Pulmonary artery endothelial cell (primary cell): Measurements from ENCODE around the gene LSM10. TPM values are rescaled to one million over a fixed set of nuclear protein-coding genes. Genes with fewer than 3 reads are reported as not detected.

Source experiments
- DNase-seq: peaks from one replicate; pipeline ENCODE4 v3.0.0-alpha.2; 2011; ENCODE audit warnings: low read depth, low spot score
- total RNA-seq: library from RNA; depleted of rRNA; stranded (reverse); fragments of >200 nt; gene quantifications from 2 replicates; pipeline ENCODE4 v1.2.3, GENCODE V29; 2014

Gene LSM10
- total RNA-seq, 1 donor from 2014 or later = 12.3 TPM

DNA sequence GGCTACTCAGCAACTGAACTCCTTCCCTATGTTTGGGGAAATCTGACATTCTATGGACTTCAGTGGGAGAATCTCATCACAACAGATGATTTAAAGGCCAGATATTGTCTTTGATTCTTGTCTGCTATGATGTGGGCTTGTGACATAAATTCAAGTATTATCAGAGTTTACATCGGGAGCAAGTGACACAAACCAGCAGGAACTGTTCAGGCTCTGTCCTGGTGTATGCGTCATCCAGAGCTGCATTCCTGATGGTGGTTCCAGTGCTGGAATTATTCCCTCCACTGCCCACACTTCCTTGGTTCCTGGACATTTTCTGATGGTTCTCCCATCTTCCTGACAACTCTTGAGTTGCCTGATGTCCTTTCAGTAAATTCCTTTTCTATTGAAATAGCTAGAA lies 10.8 kb upstream of the LSM10 start:
- DNase-seq = no peak

GRCh38 chr1:36406440-36406839 lies 8.7 kb upstream of the LSM10 start:
- DNase-seq = no peak

DNA sequence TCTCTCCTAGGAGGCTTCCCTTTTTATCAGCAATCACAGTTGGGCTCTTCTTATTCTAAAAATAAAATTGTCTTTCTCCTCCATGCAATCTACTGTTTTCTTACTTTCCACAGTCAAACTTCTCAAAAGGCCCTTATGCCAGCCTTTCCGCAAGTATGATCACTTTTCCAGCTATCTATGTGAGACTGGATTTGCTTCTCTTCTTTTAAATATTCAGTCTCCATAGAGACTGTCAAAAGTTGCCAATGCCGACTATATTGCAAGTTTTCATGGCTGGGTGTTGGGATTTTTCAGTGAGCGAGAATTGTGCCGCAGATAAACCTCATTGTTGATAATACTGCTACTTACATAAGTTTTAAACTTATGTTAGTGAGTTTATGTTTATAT lies 4.8 kb upstream of the LSM10 start:
- DNase-seq = no peak

- DNase-seq = no peak
Measured at GRCh38 chr1:36401602-36402503, 4.1 kb upstream of the LSM10 start.

- DNase-seq = no peak
Measured at GRCh38 chr1:36400825-36401601, 3.3 kb upstream of the LSM10 start.

GRCh38 chr1:36400514-36400824 lies 2.8 kb upstream of the LSM10 start:
- DNase-seq = no peak

DNA sequence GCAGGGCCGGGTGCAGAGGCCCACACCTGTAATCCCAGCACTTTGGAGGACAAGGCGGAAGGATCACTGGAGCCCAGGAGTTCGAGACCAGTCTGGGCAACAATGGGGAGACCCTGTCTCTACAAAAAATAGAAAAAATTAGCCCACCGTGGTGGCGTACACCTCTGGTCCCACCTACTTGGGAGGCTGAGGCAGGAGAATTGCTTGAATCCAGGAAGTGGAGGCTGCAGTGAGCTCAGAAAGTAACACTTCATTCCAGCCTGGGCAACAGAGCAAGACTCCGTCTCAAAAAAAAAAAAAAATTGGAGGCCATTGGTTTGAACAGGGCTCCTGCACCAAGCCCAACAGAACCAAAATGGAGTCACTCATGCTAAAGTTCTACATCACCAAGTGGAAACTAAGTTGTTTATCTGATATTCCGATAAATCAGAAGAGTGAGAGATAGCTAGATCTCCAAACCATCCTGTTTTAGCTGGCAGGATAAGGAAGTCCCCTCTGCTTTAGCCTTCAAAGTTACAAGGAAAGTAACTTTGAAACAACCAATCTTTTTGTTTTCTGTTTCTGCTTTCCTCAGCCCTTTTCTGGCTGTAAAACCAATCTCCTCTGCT lies 766 bp upstream of the LSM10 start:
- DNase-seq = no peak

GRCh38 chr1:36397083-36397377 lies 678 bp downstream of the LSM10 start:
- DNase-seq = no peak

DNA sequence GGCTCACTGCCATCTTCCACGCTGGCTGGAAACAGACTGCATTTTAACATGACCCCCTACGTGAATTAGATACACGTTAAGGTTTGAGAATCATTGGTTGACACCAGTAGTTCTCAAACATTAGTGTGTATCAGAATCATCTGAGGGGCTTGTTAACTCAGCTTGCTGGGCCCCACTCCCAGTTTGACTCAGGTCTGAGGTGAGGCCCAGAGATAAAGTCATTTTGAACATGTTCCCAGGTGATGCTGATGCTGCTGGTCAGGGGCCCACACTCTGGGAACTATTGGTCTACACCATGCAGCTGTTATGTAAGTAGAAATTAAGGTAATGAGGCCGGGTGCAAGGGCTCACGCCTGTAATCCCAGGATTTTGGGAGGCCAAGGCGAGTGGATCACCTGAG lies 1.3 kb downstream of the LSM10 start:
- DNase-seq = no peak

- DNase-seq = no peak
Measured at GRCh38 chr1:36393686-36394085, 4.0 kb downstream of the LSM10 start.

DNA sequence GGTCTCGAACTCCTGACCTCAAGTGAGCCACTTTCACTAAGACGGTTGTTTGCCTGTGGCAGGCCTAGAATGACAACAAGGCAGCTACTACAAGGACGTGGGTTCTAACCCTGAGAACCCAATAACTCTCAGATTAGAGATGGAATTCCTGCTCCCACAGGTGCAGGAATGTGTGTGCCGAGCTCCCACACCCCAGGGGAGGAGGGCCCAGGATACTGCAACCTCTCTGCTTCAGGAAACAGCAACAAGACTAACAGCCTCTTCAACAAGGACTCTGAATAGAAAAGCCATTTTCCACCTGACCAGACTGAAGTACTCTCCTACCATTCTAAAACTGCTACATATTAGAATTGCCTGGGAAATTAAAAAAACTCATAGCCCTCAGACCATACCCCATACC lies 4.9 kb downstream of the LSM10 start:
- no peak for DNase-seq

- no peak for DNase-seq
Measured at GRCh38 chr1:36391271-36391670, 6.4 kb downstream of the LSM10 start.

- DNase-seq = no peak
Measured at GRCh38 chr1:36390411-36390810, 7.3 kb downstream of the LSM10 start.

DNA sequence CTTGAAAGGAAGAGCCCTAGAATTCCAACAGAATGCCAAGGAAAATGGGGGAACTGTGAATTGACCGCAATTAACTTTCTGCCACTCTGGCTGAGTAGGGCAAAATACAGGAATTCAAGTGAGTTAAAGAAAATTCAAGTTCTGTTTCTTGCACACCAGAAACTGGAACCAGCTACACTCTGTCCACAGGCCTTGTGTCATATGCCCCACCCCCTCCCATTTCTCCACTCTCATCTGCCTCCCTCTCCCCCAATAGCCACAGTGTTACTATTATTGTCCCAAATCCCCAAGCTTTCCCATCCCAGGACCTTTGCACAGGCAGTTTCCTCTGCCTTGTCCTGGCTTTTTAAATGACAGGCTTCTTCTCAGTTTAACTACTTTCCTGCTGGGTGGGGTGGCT lies 7.7 kb downstream of the LSM10 start:
- DNase-seq = no peak

GRCh38 chr1:36389261-36389660 lies 8.4 kb downstream of the LSM10 start:
- no peak for DNase-seq

GRCh38 chr1:36387141-36387949 lies 10.4 kb downstream of the LSM10 start:
- no peak for DNase-seq

- DNase-seq = peak; percentile 96
Measured at GRCh38 chr1:36386265-36387140, 11.2 kb downstream of the LSM10 start.

DNA sequence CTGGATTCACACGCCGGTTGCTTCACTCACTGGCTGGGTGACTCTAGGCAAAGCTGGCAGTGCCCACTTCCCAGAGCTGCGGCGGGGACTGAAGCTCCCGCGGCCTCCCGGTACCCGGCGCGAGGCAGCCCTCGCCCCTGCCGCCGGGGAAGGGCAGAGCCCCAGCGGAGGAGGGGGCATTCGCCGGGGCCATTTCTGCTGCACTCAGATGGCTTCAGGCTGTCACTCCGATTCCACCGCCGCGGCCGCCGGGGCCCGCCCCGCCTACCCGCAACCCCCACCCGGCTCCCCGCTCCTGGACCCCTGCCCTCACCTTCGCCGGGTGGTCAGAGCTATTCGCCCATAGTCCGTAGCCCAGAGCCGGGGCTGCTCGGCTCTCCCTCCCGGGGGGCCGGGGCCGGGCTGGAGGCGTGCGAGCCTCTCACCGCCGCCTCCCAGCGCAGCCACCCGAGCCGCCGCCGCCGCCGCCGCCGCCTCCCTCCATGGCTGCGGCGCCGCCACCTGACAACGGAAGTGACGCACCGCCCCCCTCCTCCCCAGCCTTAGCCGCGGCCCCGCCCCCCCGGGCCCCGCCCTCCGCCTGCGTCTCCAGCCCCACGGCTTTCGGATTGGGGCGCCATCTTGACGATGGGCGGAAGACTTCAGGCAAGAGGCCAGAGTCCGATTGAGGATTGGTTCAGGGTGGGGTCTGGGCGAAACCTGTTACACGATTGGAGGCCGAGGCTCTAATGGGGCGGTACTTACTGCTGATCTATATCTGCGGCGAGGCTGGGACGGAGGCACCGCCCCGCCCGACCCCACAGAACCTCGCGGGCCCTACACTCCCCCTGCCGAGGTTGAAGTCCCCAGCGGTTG lies 12.1 kb downstream of the LSM10 start, which contains the start of gene STK40:
TSS of gene STK40 (minus strand) at position 515 of the 855 bp plus-strand sequence. CDS start 24,592 bp downstream, outside the sequence.
- peak; percentile 99 for DNase-seq

- DNase-seq = no peak
Measured at GRCh38 chr1:36384542-36385409, 12.9 kb downstream of the LSM10 start.
